Stimulated activated CD4-positive, alpha-beta T cell treated with anti-CD3 and anti-CD28 coated beads, Interleukin-1b, Interleukin-23, amount 100 ng/mL, for 24 hours (primary cell): Measurements from ENCODE around the gene MATR3.
"Not testable (repeated sequence)": the region's sequence is repeated elsewhere in the genome, so short reads cannot be mapped to it uniquely, and the experiment has no call there.

ENCODE experiments used
- DNase-seq, 4 experiments: peaks; one replicate each; pipeline ENCODE4 v3.0.0-alpha.2; 2020; ENCODE audit warnings: low read depth in 4 of 4, low spot score in 1 of 4

The MATR3 gene, protein sequence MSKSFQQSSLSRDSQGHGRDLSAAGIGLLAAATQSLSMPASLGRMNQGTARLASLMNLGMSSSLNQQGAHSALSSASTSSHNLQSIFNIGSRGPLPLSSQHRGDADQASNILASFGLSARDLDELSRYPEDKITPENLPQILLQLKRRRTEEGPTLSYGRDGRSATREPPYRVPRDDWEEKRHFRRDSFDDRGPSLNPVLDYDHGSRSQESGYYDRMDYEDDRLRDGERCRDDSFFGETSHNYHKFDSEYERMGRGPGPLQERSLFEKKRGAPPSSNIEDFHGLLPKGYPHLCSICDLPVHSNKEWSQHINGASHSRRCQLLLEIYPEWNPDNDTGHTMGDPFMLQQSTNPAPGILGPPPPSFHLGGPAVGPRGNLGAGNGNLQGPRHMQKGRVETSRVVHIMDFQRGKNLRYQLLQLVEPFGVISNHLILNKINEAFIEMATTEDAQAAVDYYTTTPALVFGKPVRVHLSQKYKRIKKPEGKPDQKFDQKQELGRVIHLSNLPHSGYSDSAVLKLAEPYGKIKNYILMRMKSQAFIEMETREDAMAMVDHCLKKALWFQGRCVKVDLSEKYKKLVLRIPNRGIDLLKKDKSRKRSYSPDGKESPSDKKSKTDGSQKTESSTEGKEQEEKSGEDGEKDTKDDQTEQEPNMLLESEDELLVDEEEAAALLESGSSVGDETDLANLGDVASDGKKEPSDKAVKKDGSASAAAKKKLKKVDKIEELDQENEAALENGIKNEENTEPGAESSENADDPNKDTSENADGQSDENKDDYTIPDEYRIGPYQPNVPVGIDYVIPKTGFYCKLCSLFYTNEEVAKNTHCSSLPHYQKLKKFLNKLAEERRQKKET

GRCh38 chr5:139293507-139294373, at the start of gene MATR3:
TSS of gene MATR3 (plus strand) at chr5:139293740. CDS start at chr5:139307416, 13,676 bp downstream.
- peak; percentile 80 to 92 (median 86) for DNase-seq

DNA sequence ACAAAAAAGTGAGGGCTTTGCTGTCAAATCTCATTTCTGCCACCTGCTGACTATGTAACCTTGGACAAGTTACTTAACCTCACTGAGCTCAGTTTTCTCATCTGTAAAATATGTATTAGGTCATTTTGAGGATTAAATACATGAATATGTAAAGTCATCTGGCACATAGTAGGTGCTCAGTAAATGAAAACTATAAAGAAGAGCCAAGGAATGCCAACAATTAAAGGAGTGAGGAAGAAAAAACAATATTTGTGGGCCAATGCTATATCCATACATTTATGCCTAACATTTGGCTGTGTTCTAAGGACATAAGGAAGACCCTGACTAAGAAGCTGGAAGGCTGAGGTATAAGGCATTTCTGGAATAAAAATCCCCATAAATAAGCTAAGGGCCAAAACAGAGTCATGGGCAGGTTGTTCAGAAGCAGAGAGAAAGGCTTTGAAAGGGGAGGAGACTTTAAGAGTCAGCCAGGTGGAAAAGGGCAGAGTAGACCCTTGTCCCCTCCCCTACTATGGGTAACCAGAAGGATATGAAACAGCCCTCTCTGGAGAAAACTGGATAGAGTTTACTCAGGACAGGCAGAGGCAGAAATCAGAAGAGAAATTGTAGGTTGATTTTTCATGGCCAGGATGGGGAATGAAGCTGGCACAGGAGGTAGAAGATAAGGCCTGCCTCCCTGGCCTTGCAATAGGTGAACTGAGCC, 47.8 kb upstream of the MATR3 start:
- no peak for DNase-seq

DNA sequence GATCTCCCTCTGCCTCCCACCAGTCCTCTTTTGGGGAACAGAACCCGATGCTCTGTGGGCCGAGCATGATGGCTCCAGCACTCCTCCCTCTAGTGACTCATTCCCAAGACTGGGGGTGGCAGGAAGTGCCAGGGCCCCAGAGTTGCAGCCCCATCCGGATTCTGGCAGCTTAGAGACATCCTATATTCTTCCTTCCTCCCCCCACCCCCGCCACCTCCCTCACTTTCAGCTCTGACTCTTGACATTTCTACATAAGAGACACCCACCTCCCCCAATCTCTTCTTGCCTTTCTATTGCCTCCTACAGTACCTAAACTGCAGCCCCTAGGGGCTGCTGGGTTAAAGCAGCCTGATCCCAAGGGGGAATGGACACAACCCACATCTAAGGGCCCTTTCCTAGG, 47.1 kb upstream of the MATR3 start:
- peak; percentile 11 to 56 (median 36) for DNase-seq

GRCh38 chr5:139248826-139249453, 44.6 kb upstream of the MATR3 start:
- DNase-seq, result no peak

DNA sequence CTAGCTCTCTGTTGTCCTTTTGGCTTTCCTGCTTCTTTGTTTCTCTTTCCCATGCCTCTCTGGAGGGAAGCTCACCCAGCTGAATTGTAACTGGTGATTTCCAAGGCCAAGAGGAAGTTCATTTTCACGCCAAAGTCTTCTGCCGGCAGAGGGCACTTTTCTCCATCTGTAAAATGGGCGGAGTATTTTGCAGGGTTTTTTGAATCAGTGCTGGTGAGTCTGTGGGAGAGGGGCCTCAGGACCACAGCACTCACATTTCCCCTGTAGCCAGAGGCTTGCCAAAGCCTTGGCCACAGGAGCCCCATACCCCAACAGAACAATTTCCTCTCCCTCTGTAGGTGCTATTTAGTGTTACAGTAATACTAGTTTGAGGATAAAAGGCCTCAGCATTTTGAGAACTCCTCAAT, 42.3 kb upstream of the MATR3 start:
- DNase-seq, result no peak

DNA sequence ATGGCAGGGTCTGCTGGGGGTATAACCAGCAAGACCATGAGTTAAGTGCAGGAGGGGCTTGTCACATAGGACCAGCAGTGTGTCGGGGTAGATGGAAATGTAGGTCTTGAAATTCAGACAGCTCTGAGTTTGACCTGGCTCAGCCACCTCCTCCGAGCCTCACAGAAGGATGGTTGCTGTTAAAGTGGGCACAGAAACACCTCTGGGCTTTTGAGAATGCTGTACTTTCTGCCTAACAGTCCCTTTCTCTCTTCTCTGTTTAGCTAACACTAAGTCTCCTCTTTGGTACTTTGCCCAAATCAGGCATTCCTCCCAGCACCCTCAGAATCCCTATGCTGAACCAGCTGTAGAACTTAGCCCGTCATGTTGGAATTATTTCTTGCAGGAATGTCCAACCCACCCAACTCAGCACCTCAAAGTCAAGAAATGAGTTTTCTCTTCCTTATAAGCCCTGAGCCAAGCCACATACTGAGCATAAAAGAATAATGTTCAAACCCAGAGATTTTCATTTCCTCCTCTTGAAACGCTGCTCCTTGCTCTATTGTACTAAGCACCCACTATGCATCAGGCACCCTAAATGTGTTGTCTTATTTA, 41.7 kb upstream of the MATR3 start:
- DNase-seq, result no peak

DNA sequence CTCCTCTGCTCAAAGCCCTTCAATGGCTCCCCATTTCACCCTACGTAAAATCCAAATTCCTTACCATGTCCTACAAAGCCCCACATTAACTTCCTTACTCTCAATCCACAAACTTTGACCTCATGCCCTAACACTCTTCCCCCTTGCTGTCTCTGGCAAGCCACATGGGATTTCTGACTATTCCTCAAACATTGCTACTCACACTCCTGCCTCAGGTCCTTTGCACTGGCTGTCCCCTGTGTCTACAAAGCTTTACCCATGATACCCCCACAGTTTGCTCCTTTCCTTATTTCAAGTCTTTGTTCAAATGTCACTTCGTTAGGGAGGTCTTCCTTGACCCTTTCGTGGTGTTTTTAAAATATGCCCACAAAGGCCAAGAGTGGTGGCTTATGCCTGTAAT, 40.4 kb upstream of the MATR3 start:
- no peak for DNase-seq

- DNase-seq, result no peak
Measured at GRCh38 chr5:139256820-139257219, 36.7 kb upstream of the MATR3 start.

GRCh38 chr5:139262059-139262741, 31.3 kb upstream of the MATR3 start:
- no peak for DNase-seq

DNA sequence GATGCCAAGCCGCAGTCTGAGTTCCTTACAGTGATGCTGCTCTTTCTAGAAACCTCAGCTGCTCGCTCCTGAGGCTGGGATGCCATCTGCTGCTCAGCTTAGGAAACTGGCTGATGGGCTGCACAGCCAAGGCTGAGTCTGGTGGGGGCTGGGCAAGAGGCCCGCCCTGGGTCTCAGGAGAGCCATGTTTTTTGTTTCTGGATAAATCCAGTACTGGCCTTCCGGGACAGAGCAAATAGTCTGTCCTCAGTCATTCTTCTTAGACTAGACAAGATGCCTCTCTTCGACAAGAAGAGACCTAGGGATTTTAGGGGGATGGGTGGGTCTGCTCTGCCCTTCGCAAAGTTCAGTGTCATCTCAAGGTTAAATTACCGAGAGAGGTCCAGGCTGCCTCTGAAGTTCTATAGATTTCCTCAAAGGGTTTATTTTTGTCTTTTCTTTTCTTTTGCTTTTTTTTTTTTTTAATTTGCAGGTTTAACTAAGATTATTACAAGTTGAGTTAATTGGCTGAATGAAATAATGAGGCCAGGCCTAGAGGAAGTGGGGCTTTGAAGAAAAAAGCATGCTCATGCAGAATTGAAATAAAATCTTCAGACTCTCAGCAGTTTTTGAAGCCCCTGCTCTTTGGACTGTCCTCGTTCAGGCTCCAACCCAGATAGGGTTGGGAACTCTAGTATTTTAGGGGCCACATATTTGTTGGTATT, 30.6 kb upstream of the MATR3 start:
- DNase-seq, result peak in 3 of 4 experiments; percentile 33 to 53 (median 47)

GRCh38 chr5:139263536-139263935, 30.0 kb upstream of the MATR3 start:
- DNase-seq, result no peak

- no peak for DNase-seq
Measured at GRCh38 chr5:139263946-139264345, 29.6 kb upstream of the MATR3 start.

DNA sequence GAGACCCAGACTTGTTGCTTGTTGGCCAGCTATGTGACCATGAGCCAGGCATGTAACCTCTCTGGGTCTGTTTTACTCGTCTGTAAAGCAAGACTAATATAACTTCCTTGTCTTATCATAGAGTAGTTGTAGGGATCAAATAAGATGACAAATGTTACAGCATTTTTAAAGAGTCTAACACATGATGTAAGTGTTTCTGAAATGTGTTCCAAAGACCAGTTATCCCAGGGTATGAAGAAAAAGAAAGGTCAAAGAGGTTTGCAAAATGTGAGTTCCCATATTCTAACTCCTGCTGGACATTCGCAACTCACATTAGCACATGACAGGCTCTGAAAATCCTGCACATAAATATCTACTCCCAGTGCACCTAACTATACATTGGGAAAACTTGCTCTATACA, 28.5 kb upstream of the MATR3 start:
- no peak for DNase-seq

DNA sequence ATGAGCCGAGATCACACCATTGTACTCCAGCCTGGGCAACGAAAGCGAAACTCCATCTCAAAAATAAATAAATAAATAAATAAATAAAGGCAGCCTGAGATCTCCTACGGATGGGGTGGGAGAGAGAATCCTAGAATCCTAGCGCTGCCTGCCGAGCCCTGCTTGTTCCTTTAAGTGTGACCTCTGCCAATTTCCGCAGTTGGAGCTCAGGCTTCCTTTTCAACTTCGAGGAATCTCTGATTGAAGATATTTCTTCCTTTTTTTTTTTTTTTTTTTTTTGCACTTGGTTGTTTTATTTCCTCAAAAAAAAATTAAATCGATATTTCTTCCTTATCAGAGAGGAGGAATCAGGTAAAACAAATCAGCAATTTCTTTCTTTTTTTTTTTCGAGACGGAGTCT, 27.3 kb upstream of the MATR3 start:
- DNase-seq, result no peak

GRCh38 chr5:139267481-139267880, 26.1 kb upstream of the MATR3 start:
- DNase-seq, result no peak

- DNase-seq, result no peak
Measured at GRCh38 chr5:139268364-139269202, 25.0 kb upstream of the MATR3 start.

DNA sequence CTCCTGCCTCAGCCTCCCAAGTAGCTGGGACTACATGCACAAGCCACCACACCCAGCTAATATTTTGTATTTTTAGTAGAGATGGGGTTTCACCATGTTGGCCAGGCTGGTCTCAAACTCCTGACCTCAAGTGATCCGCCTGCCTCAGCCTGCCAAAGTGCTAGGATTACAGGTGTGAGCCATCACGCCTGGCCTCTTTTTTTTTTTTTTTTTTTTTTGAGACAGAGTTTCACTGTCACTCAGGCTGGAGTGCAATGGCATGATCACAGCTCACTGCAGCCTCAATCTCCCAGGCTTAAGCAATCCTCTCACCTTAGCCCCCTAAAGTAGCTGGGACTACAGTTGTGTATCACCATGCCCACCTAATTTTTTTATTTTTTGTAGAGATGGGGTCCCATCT, 22.8 kb upstream of the MATR3 start:
- DNase-seq, result not testable (repeated sequence)
